ENCODE measurements around the gene FAM210A.

DNA sequence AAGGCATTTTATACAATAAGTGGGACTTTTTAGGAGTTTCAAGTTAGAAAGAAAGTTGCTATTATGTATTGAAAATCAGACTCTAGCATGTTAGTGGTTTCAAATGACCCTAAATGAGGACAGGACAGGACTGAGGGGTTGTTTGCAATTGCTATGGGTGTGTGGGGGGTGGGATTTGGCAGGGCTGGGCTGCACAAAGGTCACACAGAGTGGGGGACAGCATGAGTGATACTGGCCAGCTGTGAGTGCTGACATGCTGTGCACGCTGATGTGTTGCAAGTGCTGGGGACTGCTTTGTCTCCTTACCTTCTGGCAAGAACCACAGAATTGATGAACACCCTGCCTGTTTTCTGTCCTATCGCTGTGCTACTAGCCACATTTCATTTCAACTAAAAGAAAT lies 29.9 kb upstream of the FAM210A start:
- TF ChIP-seq MAX (CRISPR knock-in tag; IDR thresholded peaks at IDR 0.05) (no peak), HDAC3 (IDR thresholded peaks at IDR 0.05; ENCODE audit: borderline replicate concordance, partially characterized antibody) (no peak), MECOM (CRISPR knock-in tag; IDR thresholded peaks at IDR 0.05) (no peak), PHF21A (IDR thresholded peaks at IDR 0.05; ENCODE audit: borderline replicate concordance, low read depth) (no peak), RFX5 (IDR thresholded peaks at IDR 0.05; ENCODE audit: low read depth, low read length) (no peak), HCFC1 (IDR thresholded peaks at IDR 0.05; ENCODE audit: low read depth, low read length) (no peak), CEBPB (tag; IDR thresholded peaks at IDR 0.05) (no peak)
- TF ChIP-seq, protein P1, sequence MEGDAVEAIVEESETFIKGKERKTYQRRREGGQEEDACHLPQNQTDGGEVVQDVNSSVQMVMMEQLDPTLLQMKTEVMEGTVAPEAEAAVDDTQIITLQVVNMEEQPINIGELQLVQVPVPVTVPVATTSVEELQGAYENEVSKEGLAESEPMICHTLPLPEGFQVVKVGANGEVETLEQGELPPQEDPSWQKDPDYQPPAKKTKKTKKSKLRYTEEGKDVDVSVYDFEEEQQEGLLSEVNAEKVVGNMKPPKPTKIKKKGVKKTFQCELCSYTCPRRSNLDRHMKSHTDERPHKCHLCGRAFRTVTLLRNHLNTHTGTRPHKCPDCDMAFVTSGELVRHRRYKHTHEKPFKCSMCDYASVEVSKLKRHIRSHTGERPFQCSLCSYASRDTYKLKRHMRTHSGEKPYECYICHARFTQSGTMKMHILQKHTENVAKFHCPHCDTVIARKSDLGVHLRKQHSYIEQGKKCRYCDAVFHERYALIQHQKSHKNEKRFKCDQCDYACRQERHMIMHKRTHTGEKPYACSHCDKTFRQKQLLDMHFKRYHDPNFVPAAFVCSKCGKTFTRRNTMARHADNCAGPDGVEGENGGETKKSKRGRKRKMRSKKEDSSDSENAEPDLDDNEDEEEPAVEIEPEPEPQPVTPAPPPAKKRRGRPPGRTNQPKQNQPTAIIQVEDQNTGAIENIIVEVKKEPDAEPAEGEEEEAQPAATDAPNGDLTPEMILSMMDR (IDR thresholded peaks at IDR 0.05 in 2 of 3, conservative IDR thresholded peaks at IDR 0.05 in 1 of 3; ENCODE audit: insufficient read depth in 2 of 3, low read depth in 1 of 3, low read length in 3 of 3), result no peak

All from K562 (cell line).